ENCODE data around the gene PARD6G.

PARD6G gene

GRCh38 chr18:80210312-80211083 lies 36.8 kb downstream of the PARD6G start:
- peaks cover 2% of the 10 kb centered on the region for H3K4me1 Mint-ChIP-seq
- no peak overlapping the region for H3K4me3 Mint-ChIP-seq
- H3K27me3 Mint-ChIP-seq, result peaks cover 11% of the 10 kb centered on the region
- H3K27ac Mint-ChIP-seq, result no peak overlapping the region
- peaks cover 2% of the 10 kb centered on the region for H3K9me3 Mint-ChIP-seq
- peaks cover 2% of the 10 kb centered on the region for H3K36me3 Mint-ChIP-seq
- no peak for DNase-seq
- CTCF ChIA-PET, result no interaction called here

- H3K9me3 Mint-ChIP-seq, result peaks cover 2% of the 10 kb centered on the region
- H3K27me3 Mint-ChIP-seq, result peaks cover 15% of the 10 kb centered on the region
- no peak overlapping the region for H3K4me3 Mint-ChIP-seq
- CTCF ChIA-PET, result interaction anchor here (1.0 kb wide), 1 partner anchor 32 kb away, joined by 3 read pairs; no protein-coding TSS in a partner anchor
- H3K4me1 Mint-ChIP-seq, result peaks cover 2% of the 10 kb centered on the region
- DNase-seq, result no peak
- H3K27ac Mint-ChIP-seq, result no peak overlapping the region
- peaks cover 2% of the 10 kb centered on the region for H3K36me3 Mint-ChIP-seq
Measured at GRCh38 chr18:80208620-80209019, 38.7 kb downstream of the PARD6G start.

GRCh38 chr18:80205294-80205693 lies 42.0 kb downstream of the PARD6G start:
- CTCF ChIA-PET, result no interaction called here
- Mint-ChIP-seq H3K36me3 (no peaks in the 10 kb centered on the region), H3K9me3 (no peaks in the 10 kb centered on the region), H3K27me3 (peaks cover 34% of the 10 kb centered on the region), H3K27ac (no peak overlapping the region), H3K4me1 (peaks cover 2% of the 10 kb centered on the region), H3K4me3 (no peak overlapping the region)
- no peak for DNase-seq

GRCh38 chr18:80204142-80204541 lies 43.2 kb downstream of the PARD6G start:
- peaks cover 37% of the 10 kb centered on the region for H3K27me3 Mint-ChIP-seq
- CTCF ChIA-PET, result no interaction called here

GRCh38 chr18:80203249-80203648 lies 44.1 kb downstream of the PARD6G start:
- Mint-ChIP-seq H3K27me3 (peaks cover 37% of the 10 kb centered on the region), H3K4me1 (peaks cover 2% of the 10 kb centered on the region), H3K36me3 (no peaks in the 10 kb centered on the region), H3K4me3 (no peak overlapping the region), H3K27ac (no peak overlapping the region), H3K9me3 (no peaks in the 10 kb centered on the region)
- CTCF ChIA-PET, result no interaction called here
- DNase-seq, result no peak

More at GRCh38 chr18:80204142-80204541, 43.2 kb downstream of the PARD6G start:
- Mint-ChIP-seq H3K4me1 (peaks cover 2% of the 10 kb centered on the region), H3K27ac (no peak overlapping the region), H3K4me3 (no peak overlapping the region), H3K9me3 (no peaks in the 10 kb centered on the region), H3K36me3 (no peaks in the 10 kb centered on the region)
- DNase-seq, result no peak

- Mint-ChIP-seq H3K27me3 (peaks cover 37% of the 10 kb centered on the region), H3K9me3 (no peaks in the 10 kb centered on the region), H3K36me3 (no peaks in the 10 kb centered on the region), H3K4me3 (no peak overlapping the region), H3K4me1 (peaks cover 2% of the 10 kb centered on the region), H3K27ac (no peak overlapping the region)
- CTCF ChIA-PET, result no interaction called here
- no peak for DNase-seq
Measured at GRCh38 chr18:80202264-80202998, 44.9 kb downstream of the PARD6G start.

GRCh38 chr18:80201739-80202138 lies 45.6 kb downstream of the PARD6G start:
- H3K4me3 Mint-ChIP-seq, result no peak overlapping the region
- H3K27ac Mint-ChIP-seq, result no peak overlapping the region
- CTCF ChIA-PET, result no interaction called here
- no peaks in the 10 kb centered on the region for H3K36me3 Mint-ChIP-seq
- H3K9me3 Mint-ChIP-seq, result no peaks in the 10 kb centered on the region
- H3K4me1 Mint-ChIP-seq, result peaks cover 2% of the 10 kb centered on the region
- H3K27me3 Mint-ChIP-seq, result peaks cover 41% of the 10 kb centered on the region
- no peak for DNase-seq

GRCh38 chr18:80200932-80201672 lies 46.2 kb downstream of the PARD6G start:
- Mint-ChIP-seq H3K27ac (no peak overlapping the region), H3K4me3 (no peak overlapping the region), H3K27me3 (peaks cover 45% of the 10 kb centered on the region), H3K4me1 (peaks cover 2% of the 10 kb centered on the region), H3K36me3 (no peaks in the 10 kb centered on the region), H3K9me3 (no peaks in the 10 kb centered on the region)
- no peak for DNase-seq
- CTCF ChIA-PET, result interaction anchor here (1.0 kb wide), 1 partner anchor 20 kb away, joined by 3 read pairs; no protein-coding TSS in a partner anchor

- H3K27ac Mint-ChIP-seq, result no peak overlapping the region
- peaks cover 43% of the 10 kb centered on the region for H3K27me3 Mint-ChIP-seq
- no peaks in the 10 kb centered on the region for H3K36me3 Mint-ChIP-seq
- no peaks in the 10 kb centered on the region for H3K9me3 Mint-ChIP-seq
- H3K4me1 Mint-ChIP-seq, result peaks cover 2% of the 10 kb centered on the region
- CTCF ChIA-PET, result interaction anchor here (1.0 kb wide), 1 partner anchor 20 kb away, joined by 3 read pairs; no protein-coding TSS in a partner anchor
- DNase-seq, result no peak
- H3K4me3 Mint-ChIP-seq, result no peak overlapping the region
Measured at GRCh38 chr18:80200171-80200931, 47.0 kb downstream of the PARD6G start.

- H3K27ac Mint-ChIP-seq, result no peak overlapping the region
- no peak overlapping the region for H3K4me3 Mint-ChIP-seq
- no peaks in the 10 kb centered on the region for H3K9me3 Mint-ChIP-seq
- DNase-seq, result no peak
- H3K4me1 Mint-ChIP-seq, result peaks cover 2% of the 10 kb centered on the region
- peaks cover 37% of the 10 kb centered on the region for H3K27me3 Mint-ChIP-seq
- CTCF ChIA-PET, result no interaction called here
- no peaks in the 10 kb centered on the region for H3K36me3 Mint-ChIP-seq
Measured at GRCh38 chr18:80198994-80199748, 48.1 kb downstream of the PARD6G start.

GRCh38 chr18:80198391-80198790 lies 48.9 kb downstream of the PARD6G start:
- Mint-ChIP-seq H3K4me1 (peaks cover 2% of the 10 kb centered on the region), H3K4me3 (no peak overlapping the region), H3K27me3 (peaks cover 31% of the 10 kb centered on the region), H3K9me3 (no peaks in the 10 kb centered on the region), H3K36me3 (no peaks in the 10 kb centered on the region), H3K27ac (no peak overlapping the region)
- no peak for DNase-seq
- CTCF ChIA-PET, result no interaction called here

- CTCF ChIA-PET, result no interaction called here
- no peak for DNase-seq
- H3K4me3 Mint-ChIP-seq, result no peak overlapping the region
- H3K36me3 Mint-ChIP-seq, result no peaks in the 10 kb centered on the region
- peaks cover 30% of the 10 kb centered on the region for H3K27me3 Mint-ChIP-seq
- peaks cover 2% of the 10 kb centered on the region for H3K4me1 Mint-ChIP-seq
- no peak overlapping the region for H3K27ac Mint-ChIP-seq
- no peaks in the 10 kb centered on the region for H3K9me3 Mint-ChIP-seq
Measured at GRCh38 chr18:80197528-80197927, 49.8 kb downstream of the PARD6G start.

- Mint-ChIP-seq H3K4me1 (peaks cover 2% of the 10 kb centered on the region), H3K4me3 (no peak overlapping the region), H3K36me3 (no peaks in the 10 kb centered on the region), H3K9me3 (no peaks in the 10 kb centered on the region), H3K27ac (no peak overlapping the region), H3K27me3 (peaks cover 33% of the 10 kb centered on the region)
- CTCF ChIA-PET, result no interaction called here
- DNase-seq, result no peak
Measured at GRCh38 chr18:80196528-80197320, 50.6 kb downstream of the PARD6G start.
